Measurements from ENCODE around the gene NUDT14. TPM values are rescaled to one million over a fixed set of nuclear protein-coding genes. Genes with fewer than 3 reads are reported as not detected.

NUDT14 gene
- total RNA-seq, 4 donors from 2014 or later: 14.6 to 22.2 (median 19.8) TPM

- DNase-seq (ENCODE audit: low spot score in 2 of 2): no peak
- peaks cover 14% of the 10 kb centered on the region for H3K27me3 ChIP-seq
- TF ChIP-seq CTCF (IDR thresholded peaks at IDR 0.05): no peak
- no peak for TF ChIP-seq POLR2AphosphoS5 (IDR thresholded peaks at IDR 0.05)
- no peak for TF ChIP-seq EP300 (IDR thresholded peaks at IDR 0.05)
- no peak for TF ChIP-seq POLR2A (IDR thresholded peaks at IDR 0.05)
- no peak overlapping the region for H3K4me3 ChIP-seq
- H3K36me3 ChIP-seq: peaks cover 9% of the 10 kb centered on the region
- no peak overlapping the region for H3K27ac ChIP-seq
- 59% methylated on average over 8 of the region's 12 CpGs for WGBS
- H3K4me1 ChIP-seq: peaks cover 12% of the 10 kb centered on the region
- no peaks in the 10 kb centered on the region for H3K9me3 ChIP-seq
Measured at GRCh38 chr14:105158794-105159193, 22.3 kb downstream of the NUDT14 start.

- Histone ChIP-seq H3K4me3 (no peak overlapping the region), H3K9me3 (no peaks in the 10 kb centered on the region), H3K4me1 (peaks cover 12% of the 10 kb centered on the region), H3K36me3 (peaks cover 9% of the 10 kb centered on the region), H3K27me3 (peaks cover 14% of the 10 kb centered on the region), H3K27ac (no peak overlapping the region)
- TF ChIP-seq EP300 (IDR thresholded peaks at IDR 0.05) (no peak), CTCF (IDR thresholded peaks at IDR 0.05) (no peak), POLR2A (IDR thresholded peaks at IDR 0.05) (no peak), POLR2AphosphoS5 (IDR thresholded peaks at IDR 0.05) (no peak)
- no peak for DNase-seq (ENCODE audit: low spot score in 2 of 2)
- 97% methylated on average over 6 of the region's 15 CpGs for WGBS
Measured at GRCh38 chr14:105157872-105158271, 23.2 kb downstream of the NUDT14 start.

GRCh38 chr14:105156414-105157375 lies 24.4 kb downstream of the NUDT14 start:
- no peak overlapping the region for H3K4me3 ChIP-seq
- H3K9me3 ChIP-seq: no peaks in the 10 kb centered on the region
- WGBS: 78% methylated on average over 19 of the region's 31 CpGs
- DNase-seq (ENCODE audit: low spot score in 2 of 2): no peak
- H3K36me3 ChIP-seq: peaks cover 12% of the 10 kb centered on the region
- no peak overlapping the region for H3K27ac ChIP-seq
- TF ChIP-seq CTCF (IDR thresholded peaks at IDR 0.05) (no peak), POLR2A (IDR thresholded peaks at IDR 0.05) (no peak), POLR2AphosphoS5 (IDR thresholded peaks at IDR 0.05) (no peak)
- peaks cover 12% of the 10 kb centered on the region for H3K4me1 ChIP-seq
- peaks cover 14% of the 10 kb centered on the region for H3K27me3 ChIP-seq

- no peak overlapping the region for H3K4me3 ChIP-seq
- WGBS: 90% methylated on average over 10 of the region's 48 CpGs
Measured at GRCh38 chr14:105155681-105156413, 25.3 kb downstream of the NUDT14 start.

GRCh38 chr14:105155071-105155651 lies 26.0 kb downstream of the NUDT14 start:
- TF ChIP-seq POLR2AphosphoS5 (IDR thresholded peaks at IDR 0.05): no peak
- TF ChIP-seq EP300 (IDR thresholded peaks at IDR 0.05): no peak
- no peak for TF ChIP-seq CTCF (IDR thresholded peaks at IDR 0.05)
- no peak for TF ChIP-seq POLR2A (IDR thresholded peaks at IDR 0.05)
- H3K27ac ChIP-seq: no peak overlapping the region
- peaks cover 14% of the 10 kb centered on the region for H3K27me3 ChIP-seq
- H3K9me3 ChIP-seq: no peaks in the 10 kb centered on the region
- H3K4me1 ChIP-seq: peaks cover 2% of the 10 kb centered on the region
- peaks cover 18% of the 10 kb centered on the region for H3K36me3 ChIP-seq
- 80% methylated on average over 17 of the region's 24 CpGs for WGBS
- H3K4me3 ChIP-seq: no peak overlapping the region
- no peak for DNase-seq (ENCODE audit: low spot score in 2 of 2)

More at GRCh38 chr14:105155681-105156413, 25.3 kb downstream of the NUDT14 start:
- H3K27me3 ChIP-seq: peaks cover 14% of the 10 kb centered on the region
- H3K4me1 ChIP-seq: peaks cover 5% of the 10 kb centered on the region
- peaks cover 18% of the 10 kb centered on the region for H3K36me3 ChIP-seq
- H3K9me3 ChIP-seq: no peaks in the 10 kb centered on the region
- H3K27ac ChIP-seq: no peak overlapping the region
- TF ChIP-seq POLR2AphosphoS5 (IDR thresholded peaks at IDR 0.05) (no peak), EP300 (IDR thresholded peaks at IDR 0.05) (no peak)
- no peak for DNase-seq (ENCODE audit: low spot score in 2 of 2)
